ENCODE data around the gene RALBP1. TPM values are rescaled to one million over a fixed set of nuclear protein-coding genes. Genes with fewer than 3 reads are reported as not detected.

RALBP1 gene
- total RNA-seq, 4 donors from 2014 or later = 92.9 to 157 (median 131) TPM

DNA sequence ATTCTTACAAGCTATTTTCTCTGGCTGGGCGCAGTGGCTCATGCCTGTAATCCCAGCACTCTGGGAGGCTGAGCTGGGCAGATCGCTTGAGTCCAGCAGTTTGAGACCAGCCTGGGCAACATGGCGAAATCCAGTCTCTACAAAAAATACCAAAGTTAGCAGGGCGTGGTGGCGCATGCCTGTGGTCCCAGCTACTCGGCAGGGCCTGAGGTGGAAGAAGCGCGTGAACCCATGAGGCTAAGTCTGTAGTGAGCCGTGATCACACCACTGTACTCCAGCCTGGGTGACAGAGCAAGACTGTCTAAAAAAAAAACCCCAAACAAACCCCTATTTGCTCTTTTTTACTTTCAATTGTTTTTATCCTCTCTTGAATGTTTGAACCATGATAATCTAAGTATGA is 102.0 kb downstream of the RALBP1 start:
- 99% methylated on average over 8 of the region's 9 CpGs; no CpG with 5 or more reads in 1 of the 2 donors for WGBS, 2 donors (ENCODE audit: low coverage in 1 of 2)
- no peaks in the 10 kb centered on the region for H3K9me3 ChIP-seq
- TF ChIP-seq POLR2A (IDR thresholded peaks at IDR 0.05) (no peak), POLR2AphosphoS5 (IDR thresholded peaks at IDR 0.05) (no peak), CTCF (IDR thresholded peaks at IDR 0.05) (no peak), EP300 (IDR thresholded peaks at IDR 0.05) (no peak)
- no peak overlapping the region for H3K27ac ChIP-seq
- H3K4me3 ChIP-seq = no peak overlapping the region
- peaks cover 0 to 16% (median 4%) of the 10 kb centered on the region in 3 donors for H3K4me1 ChIP-seq
- H3K36me3 ChIP-seq = peaks cover 0 to 52% of the 10 kb centered on the region in 2 donors
- no peak for ATAC-seq
- no peaks in the 10 kb centered on the region for H3K27me3 ChIP-seq

DNA sequence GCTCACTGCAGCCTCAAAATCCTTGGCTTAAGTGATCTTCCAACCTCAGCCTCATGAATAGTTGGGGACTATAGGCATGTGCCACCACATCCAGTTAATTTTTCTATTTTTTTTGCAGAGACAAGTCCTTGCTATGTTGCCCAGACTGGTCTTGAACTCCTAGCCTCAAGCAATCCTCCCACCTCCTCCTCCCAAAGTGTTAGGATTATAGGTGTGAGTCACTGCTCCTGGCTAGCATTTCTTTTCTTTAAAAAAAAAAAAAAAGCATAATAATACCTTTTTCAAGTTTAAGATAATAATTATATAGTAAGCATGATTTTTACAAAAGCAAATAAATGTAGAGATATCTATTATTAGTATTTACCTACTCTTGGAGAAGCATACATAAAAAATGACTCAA is 103.0 kb downstream of the RALBP1 start:
- TF ChIP-seq CTCF (IDR thresholded peaks at IDR 0.05) = no peak
- TF ChIP-seq EP300 (IDR thresholded peaks at IDR 0.05) = no peak
- no peak for TF ChIP-seq POLR2A (IDR thresholded peaks at IDR 0.05)
- TF ChIP-seq POLR2AphosphoS5 (IDR thresholded peaks at IDR 0.05) = no peak
- Histone ChIP-seq H3K27me3 (no peaks in the 10 kb centered on the region), H3K4me1 (peaks cover 0 to 16% (median 4%) of the 10 kb centered on the region in 3 donors), H3K4me3 (no peak overlapping the region), H3K36me3 (peaks cover 0 to 61% of the 10 kb centered on the region in 2 donors), H3K9me3 (no peaks in the 10 kb centered on the region), H3K27ac (no peak overlapping the region)
- ATAC-seq = no peak

DNA sequence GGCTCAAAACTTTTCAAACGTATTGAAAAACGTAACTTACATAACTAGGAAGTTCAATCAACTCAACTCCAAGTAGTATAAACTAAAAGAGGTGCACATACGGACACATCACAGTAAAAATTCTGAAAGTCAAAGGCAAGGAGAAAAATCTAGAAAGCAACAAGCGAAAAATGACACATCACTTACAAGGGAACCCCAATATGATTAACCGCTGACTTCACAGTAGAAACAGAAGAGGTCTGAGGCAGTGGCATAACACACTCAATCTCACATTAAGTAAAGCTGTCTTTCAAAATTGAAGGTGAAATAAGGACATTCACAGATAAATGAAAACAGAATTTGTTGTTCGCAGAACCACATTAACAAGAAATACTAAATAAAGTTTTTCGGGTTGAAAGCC is 106.4 kb downstream of the RALBP1 start:
- no peak for ATAC-seq
- TF ChIP-seq POLR2A (IDR thresholded peaks at IDR 0.05) (no peak), CTCF (IDR thresholded peaks at IDR 0.05) (no peak), POLR2AphosphoS5 (IDR thresholded peaks at IDR 0.05) (no peak), EP300 (IDR thresholded peaks at IDR 0.05) (no peak)
- WGBS, 2 donors (ENCODE audit: low coverage in 1 of 2) = 94 to 100% methylated on average over 5 to 7 of the region's 7 CpGs
- peaks cover 0 to 75% of the 10 kb centered on the region in 2 donors for H3K36me3 ChIP-seq
- no peaks in the 10 kb centered on the region for H3K4me1 ChIP-seq
- no peak overlapping the region for H3K27ac ChIP-seq
- no peaks in the 10 kb centered on the region for H3K9me3 ChIP-seq
- H3K4me3 ChIP-seq = no peak overlapping the region
- no peaks in the 10 kb centered on the region for H3K27me3 ChIP-seq

- no peaks in the 10 kb centered on the region for H3K4me1 ChIP-seq
- WGBS, 2 donors (ENCODE audit: low coverage in 1 of 2) = 94 to 95% methylated on average over 3 of the region's 3 CpGs
- H3K4me3 ChIP-seq = no peak overlapping the region
- no peak for TF ChIP-seq POLR2A (IDR thresholded peaks at IDR 0.05)
- TF ChIP-seq CTCF (IDR thresholded peaks at IDR 0.05) = no peak
- TF ChIP-seq EP300 (IDR thresholded peaks at IDR 0.05) = no peak
- TF ChIP-seq POLR2AphosphoS5 (IDR thresholded peaks at IDR 0.05) = no peak
- H3K27ac ChIP-seq = no peak overlapping the region
- H3K9me3 ChIP-seq = no peaks in the 10 kb centered on the region
- ATAC-seq = no peak
- peaks cover 0 to 87% of the 10 kb centered on the region in 2 donors for H3K36me3 ChIP-seq
- no peaks in the 10 kb centered on the region for H3K27me3 ChIP-seq
Observed at GRCh38 chr18:9586814-9587213, 111.5 kb downstream of the RALBP1 start.

Small RNA genes lying within 50 kb of the gene (small RNA-seq; reads per million reads assigned to genes)
- gene RNU2-27P = 0 reads per million in 4 donors

Other genes with a start within 250 kb of the RALBP1 start
- 100 to 1,000 TPM; 112 to 173 (median 118) TPM for gene TWSG1, start 140.7 kb upstream of the RALBP1 start, total RNA-seq
- 100 to 1,000 TPM in 3 of 4 donors, 10 to 100 TPM in 1; 91.1 to 174 (median 117) TPM for gene PPP4R1, start 139.0 kb downstream of the RALBP1 start, total RNA-seq
- 100 to 1,000 TPM; 108 to 181 (median 136) TPM for gene RAB31, start 232.8 kb downstream of the RALBP1 start, total RNA-seq